IPS-20b (cell line): Measurements from ENCODE around the gene CAB39.
"Not testable (repeated sequence)": the region's sequence is repeated elsewhere in the genome, so short reads cannot be mapped to it uniquely, and the experiment has no call there.

Source experiments
- H3K27ac ChIP-seq: one replicate; pipeline ENCODE4 v1.5.1; 2013; ENCODE audit warnings: low read length
- H3K27me3 ChIP-seq: 2 replicates; pipeline ENCODE4 v1.6.1; 2013; ENCODE audit warnings: mild to moderate bottlenecking, low read length, inconsistent platforms; ENCODE audit not compliant: insufficient read depth
- H3K36me3 ChIP-seq: 2 replicates; pipeline ENCODE4 v1.6.1; 2013; ENCODE audit warnings: low read depth, mild to moderate bottlenecking, inconsistent platforms, low read length, moderate library complexity; ENCODE audit not compliant: insufficient read depth
- H3K4me1 ChIP-seq: 2 replicates; pipeline ENCODE4 v1.6.1; 2013; ENCODE audit warnings: mild to moderate bottlenecking, control low read depth, inconsistent platforms, low read length, moderate library complexity; ENCODE audit not compliant: insufficient read depth
- H3K4me3 ChIP-seq: 2 replicates; pipeline ENCODE4 v1.5.1; 2013; ENCODE audit warnings: mild to moderate bottlenecking, low read length, inconsistent platforms
- H3K9ac ChIP-seq: 2 replicates; pipeline ENCODE4 v1.6.1; 2013; ENCODE audit warnings: low read depth, mild to moderate bottlenecking, inconsistent platforms, low read length, moderate library complexity
- H3K9me3 ChIP-seq: 2 replicates; pipeline ENCODE4 v1.6.1; 2013; ENCODE audit warnings: mild to moderate bottlenecking, low read depth, low read length, inconsistent platforms; ENCODE audit not compliant: insufficient read depth

The CAB39 gene

GRCh38 chr2:230687498-230687897 is 25.1 kb upstream of the CAB39 start:
- H3K9ac ChIP-seq: no peak overlapping the region
- no peak overlapping the region for H3K27ac ChIP-seq
- H3K4me3 ChIP-seq: no peak overlapping the region
- H3K9me3 ChIP-seq: no peaks in the 10 kb centered on the region
- H3K4me1 ChIP-seq: peaks cover 4% of the 10 kb centered on the region; the same call in 1 of the 2 replicates
- no peaks in the 10 kb centered on the region for H3K36me3 ChIP-seq
- no peaks in the 10 kb centered on the region for H3K27me3 ChIP-seq

GRCh38 chr2:230688490-230688889 is 24.2 kb upstream of the CAB39 start:
- no peaks in the 10 kb centered on the region for H3K9me3 ChIP-seq
- H3K27ac ChIP-seq: no peak overlapping the region
- no peak overlapping the region for H3K9ac ChIP-seq
- H3K36me3 ChIP-seq: no peaks in the 10 kb centered on the region
- H3K4me3 ChIP-seq: no peak overlapping the region
- no peaks in the 10 kb centered on the region for H3K27me3 ChIP-seq
- H3K4me1 ChIP-seq: peaks cover 4% of the 10 kb centered on the region; the same call in 1 of the 2 replicates

DNA sequence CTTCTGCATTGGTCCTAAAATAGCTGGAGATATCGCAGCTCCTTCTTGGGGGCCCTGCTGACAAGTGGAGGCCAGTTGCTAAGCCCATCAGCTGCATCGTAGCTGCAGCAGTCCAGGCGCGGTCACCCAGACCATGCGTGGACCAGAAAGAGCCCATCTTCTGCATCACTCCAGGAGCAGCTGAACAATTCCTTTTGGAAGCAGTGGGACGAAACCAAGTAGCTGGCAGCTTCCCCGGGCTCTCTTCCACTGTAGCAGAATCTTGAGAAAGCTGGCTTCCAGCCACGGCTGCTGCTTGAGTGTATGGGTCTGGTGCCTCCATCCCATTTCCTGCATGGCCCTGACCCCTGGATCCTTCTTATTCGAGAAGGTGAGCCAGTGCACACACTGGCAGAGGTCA is 22.2 kb upstream of the CAB39 start:
- Histone ChIP-seq H3K27me3 (no peaks in the 10 kb centered on the region), H3K9ac (no peak overlapping the region), H3K9me3 (no peaks in the 10 kb centered on the region), H3K36me3 (no peaks in the 10 kb centered on the region), H3K4me1 (peaks cover 4% of the 10 kb centered on the region; the same call in 1 of the 2 replicates), H3K4me3 (no peak overlapping the region), H3K27ac (no peak overlapping the region)

- H3K27me3 ChIP-seq: no peaks in the 10 kb centered on the region
- no peak overlapping the region for H3K9ac ChIP-seq
- no peak overlapping the region for H3K27ac ChIP-seq
- H3K9me3 ChIP-seq: no peaks in the 10 kb centered on the region
- no peaks in the 10 kb centered on the region for H3K36me3 ChIP-seq
- H3K4me3 ChIP-seq: no peak overlapping the region
- H3K4me1 ChIP-seq: peaks cover 4% of the 10 kb centered on the region; the same call in 1 of the 2 replicates
These were observed 21.5 kb upstream of the CAB39 start for GRCh38 chr2:230691005-230691647.

GRCh38 chr2:230692760-230693159 is 19.9 kb upstream of the CAB39 start:
- Histone ChIP-seq H3K4me1 (peaks cover 4% of the 10 kb centered on the region; the same call in 1 of the 2 replicates), H3K9me3 (no peaks in the 10 kb centered on the region), H3K4me3 (no peak overlapping the region), H3K9ac (no peak overlapping the region), H3K27me3 (no peaks in the 10 kb centered on the region), H3K27ac (no peak overlapping the region), H3K36me3 (no peaks in the 10 kb centered on the region)

DNA sequence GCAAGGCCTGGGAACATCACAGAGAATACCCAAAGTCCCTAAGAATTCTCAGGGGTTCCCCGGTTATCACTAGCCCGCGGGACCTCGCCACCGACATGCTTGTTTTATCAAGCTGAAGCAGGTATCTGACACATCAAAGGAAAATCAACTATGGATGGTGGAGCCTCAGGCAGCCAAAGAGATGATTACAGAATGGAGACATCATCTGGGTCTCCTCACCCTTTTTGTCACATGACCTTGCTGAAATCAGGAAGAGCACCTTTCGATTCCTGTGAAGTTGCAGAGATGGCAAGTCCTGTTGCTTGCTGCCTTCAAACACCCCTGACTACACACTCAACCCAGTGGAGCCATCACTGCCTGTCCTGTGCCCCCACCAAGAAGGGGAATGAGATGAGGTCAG is 19.2 kb upstream of the CAB39 start:
- peaks cover 4% of the 10 kb centered on the region; the same call in 1 of the 2 replicates for H3K4me1 ChIP-seq
- H3K27ac ChIP-seq: no peak overlapping the region

DNA sequence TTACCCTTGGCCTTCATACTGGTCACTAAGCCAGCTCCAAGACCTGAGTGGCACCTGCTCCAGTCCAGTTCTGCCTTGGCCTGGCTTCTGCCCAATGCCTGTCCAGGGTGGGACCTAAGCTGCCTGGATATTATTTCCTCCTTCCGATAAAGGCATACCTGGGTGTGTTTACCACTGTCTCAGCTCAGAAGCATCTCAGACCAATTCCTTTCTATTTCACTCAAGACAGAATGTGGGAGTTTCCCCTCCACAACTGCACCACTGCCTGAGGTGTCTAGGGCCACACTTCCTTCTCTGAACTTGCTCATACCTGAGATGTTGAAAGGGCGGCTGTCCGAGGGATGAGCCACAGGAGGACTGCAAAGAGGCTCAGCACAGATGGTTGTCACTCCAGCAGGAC is 18.4 kb upstream of the CAB39 start:
- Histone ChIP-seq H3K27ac (no peak overlapping the region), H3K4me1 (peaks cover 4% of the 10 kb centered on the region; the same call in 1 of the 2 replicates)

More for the DNA sequence above, 19.2 kb upstream of the CAB39 start:
- Histone ChIP-seq H3K9ac (no peak overlapping the region), H3K27me3 (no peaks in the 10 kb centered on the region), H3K36me3 (no peaks in the 10 kb centered on the region), H3K9me3 (no peaks in the 10 kb centered on the region), H3K4me3 (no peak overlapping the region)

DNA sequence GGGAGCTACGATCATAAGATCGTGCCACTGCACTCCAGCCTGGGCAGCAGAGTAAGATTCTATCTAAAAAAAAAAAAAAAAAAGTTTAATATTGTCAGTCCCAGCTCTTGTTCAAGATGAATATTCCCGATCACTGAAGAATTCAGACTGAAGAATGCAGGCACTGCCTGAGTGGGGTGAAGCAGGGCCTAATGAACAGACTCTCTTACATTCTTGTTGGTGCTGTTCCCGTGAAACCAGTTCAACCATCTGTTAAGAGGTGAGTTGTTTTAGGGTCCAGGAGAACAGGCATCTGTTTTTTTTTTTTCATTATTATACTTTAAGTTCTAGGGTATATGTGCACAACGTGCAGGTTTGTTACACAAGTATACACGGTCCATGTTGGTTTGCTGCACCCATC is 17.1 kb upstream of the CAB39 start:
- Histone ChIP-seq H3K27me3 (no peaks in the 10 kb centered on the region), H3K9ac (no peak overlapping the region), H3K36me3 (no peaks in the 10 kb centered on the region), H3K4me3 (no peak overlapping the region), H3K4me1 (peaks cover 4% of the 10 kb centered on the region; the same call in 1 of the 2 replicates), H3K27ac (no peak overlapping the region), H3K9me3 (no peaks in the 10 kb centered on the region)

More for the DNA sequence above, 18.4 kb upstream of the CAB39 start:
- H3K4me3 ChIP-seq: no peak overlapping the region
- no peaks in the 10 kb centered on the region for H3K27me3 ChIP-seq
- no peaks in the 10 kb centered on the region for H3K9me3 ChIP-seq
- H3K9ac ChIP-seq: no peak overlapping the region
- H3K36me3 ChIP-seq: no peaks in the 10 kb centered on the region

DNA sequence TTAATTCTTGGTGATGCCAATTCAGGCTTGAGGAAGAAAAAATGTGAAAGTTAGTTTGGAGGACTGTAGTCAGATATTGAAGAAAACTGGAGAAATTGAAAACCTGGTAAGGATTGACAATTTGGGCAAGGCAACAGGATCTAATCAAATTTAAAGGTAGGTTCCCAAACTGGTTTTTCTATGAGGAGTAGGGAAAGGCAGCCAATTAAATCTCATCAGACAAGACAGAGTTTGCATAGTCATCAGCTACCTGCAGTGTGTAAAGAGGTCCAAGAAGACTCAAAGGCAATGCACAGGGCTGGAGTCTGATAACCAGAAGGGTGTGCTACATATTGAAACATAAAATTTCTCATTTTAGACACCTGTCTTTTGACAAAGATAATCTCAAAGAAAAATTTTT is 16.0 kb upstream of the CAB39 start:
- Histone ChIP-seq H3K27ac (no peak overlapping the region), H3K4me3 (no peak overlapping the region), H3K9me3 (no peaks in the 10 kb centered on the region)

GRCh38 chr2:230697676-230698075 is 15.0 kb upstream of the CAB39 start:
- Histone ChIP-seq H3K27ac (no peak overlapping the region), H3K4me3 (no peak overlapping the region), H3K36me3 (no peaks in the 10 kb centered on the region), H3K27me3 (no peaks in the 10 kb centered on the region), H3K9me3 (no peaks in the 10 kb centered on the region), H3K9ac (no peak overlapping the region), H3K4me1 (no peaks in the 10 kb centered on the region)

More for the DNA sequence above, 16.0 kb upstream of the CAB39 start:
- Histone ChIP-seq H3K27me3 (no peaks in the 10 kb centered on the region), H3K36me3 (no peaks in the 10 kb centered on the region), H3K4me1 (no peaks in the 10 kb centered on the region), H3K9ac (no peak overlapping the region)

- H3K27me3 ChIP-seq, H3K9me3 ChIP-seq, H3K4me1 ChIP-seq, H3K9ac ChIP-seq, H3K36me3 ChIP-seq, H3K27ac ChIP-seq, H3K4me3 ChIP-seq: not testable (repeated sequence)
These were observed 13.9 kb upstream of the CAB39 start for GRCh38 chr2:230698753-230699152.

GRCh38 chr2:230700447-230700846 is 12.2 kb upstream of the CAB39 start:
- Histone ChIP-seq H3K27ac (no peak overlapping the region), H3K4me1 (no peaks in the 10 kb centered on the region), H3K36me3 (no peaks in the 10 kb centered on the region), H3K4me3 (no peak overlapping the region), H3K9ac (no peak overlapping the region), H3K9me3 (no peaks in the 10 kb centered on the region), H3K27me3 (no peaks in the 10 kb centered on the region)
